ENCODE measurements around the gene LGR4.
A peak's percentile ranks its signal among the peaks of the same experiment; 100 is the strongest.
"Not testable (repeated sequence)": the region's sequence is repeated elsewhere in the genome, so short reads cannot be mapped to it uniquely, and the experiment has no call there.

LGR4 gene

GRCh38 chr11:27472398-27473016 lies at the start of gene LGR4:
Gene LGR4, minus strand, starts transcription at chr11:27472790. Its CDS starts 488 bp downstream, at chr11:27472302.
- DNase-seq: peak; percentile 89

GRCh38 chr11:27520226-27520625 lies 47.6 kb upstream of the LGR4 start:
- DNase-seq: no peak

GRCh38 chr11:27518518-27518917 lies 45.9 kb upstream of the LGR4 start:
- no peak for DNase-seq

- DNase-seq: not testable (repeated sequence)
Observed at GRCh38 chr11:27517490-27517889, 44.9 kb upstream of the LGR4 start.

GRCh38 chr11:27514558-27514957 lies 42.0 kb upstream of the LGR4 start:
- DNase-seq: no peak

GRCh38 chr11:27514076-27514475 lies 41.5 kb upstream of the LGR4 start:
- DNase-seq: no peak

GRCh38 chr11:27513389-27513788 lies 40.8 kb upstream of the LGR4 start:
- DNase-seq: no peak

- no peak for DNase-seq
Observed at GRCh38 chr11:27512238-27512637, 39.6 kb upstream of the LGR4 start.

- DNase-seq: peak; percentile 63
Observed at GRCh38 chr11:27509908-27510307, 37.3 kb upstream of the LGR4 start.

GRCh38 chr11:27507557-27508322 lies 35.1 kb upstream of the LGR4 start:
- no peak for DNase-seq

- peak; percentile 94 for DNase-seq
Observed at GRCh38 chr11:27506200-27507182, 33.9 kb upstream of the LGR4 start, which contains the start of gene LIN7C. Gene LIN7C, minus strand, starts transcription at chr11:27506769. Its CDS starts 17 bp downstream, at chr11:27506752.

- DNase-seq: peak; percentile 40
Observed at GRCh38 chr11:27505781-27506180, 33.2 kb upstream of the LGR4 start.

- no peak for DNase-seq
Observed at GRCh38 chr11:27504205-27504604, 31.6 kb upstream of the LGR4 start.

- no peak for DNase-seq
Observed at GRCh38 chr11:27501100-27501499, 28.5 kb upstream of the LGR4 start.

GRCh38 chr11:27497911-27498310 lies 25.3 kb upstream of the LGR4 start:
- no peak for DNase-seq

GRCh38 chr11:27497284-27497866 lies 24.8 kb upstream of the LGR4 start:
- DNase-seq: peak; percentile 72

- no peak for DNase-seq
Observed at GRCh38 chr11:27496461-27496860, 23.9 kb upstream of the LGR4 start.

GRCh38 chr11:27495710-27496300 lies 23.2 kb upstream of the LGR4 start:
- DNase-seq: no peak

GRCh38 chr11:27489092-27489491 lies 16.5 kb upstream of the LGR4 start:
- no peak for DNase-seq

GRCh38 chr11:27487706-27488105 lies 15.1 kb upstream of the LGR4 start:
- no peak for DNase-seq

GRCh38 chr11:27485930-27486773 lies 13.6 kb upstream of the LGR4 start:
- DNase-seq: peak; percentile 86

Data from OCI-M1 (cell line).